Spleen (tissue), 11 donors: Measurements from ENCODE around the gene ENDOV. TPM values are rescaled to one million over a fixed set of nuclear protein-coding genes. Genes with fewer than 3 reads are reported as not detected.

ENCODE experiments used
- DNase-seq: peaks from one replicate; pipeline ENCODE4 v3.0.0-alpha.2; 2020
- H3K27ac ChIP-seq, 8 donors: fragments of 200-600 bp; sonication (generic) in 7 of 8; 1 replicate in 4 of 8; 2 replicates in 4 of 8; pipeline versions ENCODE4 v1.5.0 to v1.8.0; 2016 to 2021; ENCODE audit warnings: inconsistent platforms in 4 of 8, mild to moderate bottlenecking in 4 of 8, moderate library complexity in 1 of 8
- H3K27me3 ChIP-seq, 7 donors: fragments of 200-600 bp; sonication (generic) in 6 of 7; replicated peaks in 1 of 7; 1 replicate in 4 of 7; 2 replicates in 3 of 7; pipeline versions ENCODE4 v1.5.0 to v1.8.0; 2016 to 2021; ENCODE audit warnings: inconsistent platforms in 3 of 7, mild to moderate bottlenecking in 1 of 7
- H3K36me3 ChIP-seq, 6 donors: fragments of 200-600 bp; sonication (generic) in 5 of 6; 1 replicate in 4 of 6; 2 replicates in 2 of 6; pipeline versions ENCODE4 v1.5.0 to v1.8.0; 2016 to 2021; ENCODE audit warnings: inconsistent platforms in 2 of 6
- H3K4me1 ChIP-seq, 6 donors: fragments of 200-600 bp; sonication (generic) in 5 of 6; 1 replicate in 3 of 6; 2 replicates in 3 of 6; pipeline versions ENCODE4 v1.5.0 to v1.8.0; 2016 to 2021; ENCODE audit warnings: inconsistent platforms in 3 of 6
- H3K4me3 ChIP-seq, 8 donors: fragments of 200-600 bp; sonication (generic) in 7 of 8; 1 replicate in 4 of 8; 2 replicates in 4 of 8; pipeline versions ENCODE4 v1.5.0 to v1.8.0; 2016 to 2021; ENCODE audit warnings: inconsistent platforms in 4 of 8, mild to moderate bottlenecking in 4 of 8, moderate library complexity in 2 of 8
- H3K9me3 ChIP-seq, 8 donors: fragments of 200-600 bp; sonication (generic) in 7 of 8; 1 replicate in 4 of 8; 2 replicates in 4 of 8; pipeline versions ENCODE4 v1.5.0 to v1.8.0; 2016 to 2021; ENCODE audit warnings: inconsistent platforms in 4 of 8
- CTCF ChIP-seq, 11 experiments: fragments of 200-600 bp in 7 of 11; fragments of 450-650 bp in 4 of 11; sonication (generic) in 4 of 11; IDR thresholded peaks in 8 of 11; conservative IDR thresholded peaks in 3 of 11; 1 replicate in 7 of 11; 2 replicates in 4 of 11; pipeline versions ENCODE4 v1.4.0 to v1.8.0; 2016 to 2021; ENCODE audit warnings: antibody characterized with exemption in 11 of 11, inconsistent platforms in 4 of 11, mild to moderate bottlenecking in 1 of 11
- POLR2A ChIP-seq, 3 donors: fragments of 450-650 bp; IDR thresholded peaks; one replicate each; pipeline ENCODE4 v1.5.1; 2017; ENCODE audit warnings: antibody characterized with exemption in 3 of 3, mild to moderate bottlenecking in 1 of 3
- POLR2AphosphoS5 ChIP-seq, 3 donors: sonication (generic); formaldehyde crosslinking; IDR thresholded peaks; one replicate each; pipeline ENCODE4 v1.5.1; 2017; ENCODE audit warnings: antibody characterized with exemption in 3 of 3
- WGBS, 5 donors: extraction: QIAGEN DNeasy Blood & Tissue Kit in 3 of 5; methylation state at CpG; one replicate each; pipeline versions ENCODE4 v1.1.5 to v1.1.7; 2013 to 2018; 5-methylcytosine and 5-hydroxymethylcytosine counted together
- intact Hi-C: fragments of 100-400 bp; cut with DNase I; formaldehyde crosslinking; loops from one replicate; pipeline ENCODE4 v1.15.0; 2023; ENCODE audit warnings: low total_unique reads
- polyA plus RNA-seq, 3 donors: library from polyadenylated mRNA; stranded (reverse); fragments of 200-250 nt; gene quantifications; one replicate each; pipeline ENCODE4 v1.2.1, GENCODE V29; 2013
- total RNA-seq, 7 donors: library from RNA; depleted of rRNA in 3 of 7; stranded (reverse); fragments of >200 nt in 3 of 7; fragmentation: NEBNext Ultra II Directional in 4 of 7; extraction: Animal tissue kit (Norgen Biotek cat#: 25700) in 4 of 7; gene quantifications; one replicate each; pipeline versions ENCODE4 v1.1.0 to v1.2.1, GENCODE V29; 2016 to 2021
- donor health status: healthy with polysubstance abuse.
- donor health status: DM: no; HTN: no; CAD: no; lungs with moderate emphysema.
- donor health status: DM: no; HTN: no; CAD: no.
- donor health status: Bipolar disorder and iron deficiency.
- donor health status: healthy.
- donor health status: DM: no; HTN: no; CAD: no.
- donor health status: DM: yes; HTN: yes; CAD: no.

ENDOV gene
- total and polyA plus RNA-seq, 10 donors, result 9.7 to 47.4 (median 23.2) TPM

DNA sequence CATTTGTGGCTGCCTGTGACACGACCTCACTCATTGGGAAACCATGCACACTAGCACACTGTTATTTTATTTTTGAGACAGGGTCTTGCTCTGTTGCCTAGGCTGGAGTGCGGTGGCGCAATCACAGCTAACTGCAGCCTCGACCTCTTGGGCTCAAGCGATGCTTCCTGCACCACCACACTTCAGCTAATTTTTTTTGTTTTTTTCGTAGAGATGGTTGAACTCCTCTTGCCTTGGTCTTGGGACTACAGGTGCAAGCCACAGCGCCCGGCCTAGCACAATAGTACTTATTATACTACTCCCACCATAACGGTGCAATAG is 64.2 kb downstream of the ENDOV start:
- Histone ChIP-seq H3K4me1 (peaks cover 27 to 61% (median 50%) of the 10 kb centered on the region in 6 donors), H3K9me3 (no peaks in the 10 kb centered on the region), H3K4me3 (no peak overlapping the region), H3K36me3 (no peaks in the 10 kb centered on the region), H3K27me3 (peaks cover 15 to 100% (median 83%) of the 10 kb centered on the region in 7 donors), H3K27ac (no peak overlapping the region)
- TF ChIP-seq POLR2A (IDR thresholded peaks at IDR 0.05), result no peak
- no peak for TF ChIP-seq CTCF (IDR thresholded peaks at IDR 0.05 in 8 of 11, conservative IDR thresholded peaks at IDR 0.05 in 3 of 11)
- TF ChIP-seq POLR2AphosphoS5 (IDR thresholded peaks at IDR 0.05), result no peak
- intact Hi-C loops, result no loop called here
- WGBS, 5 donors, result 51 to 66% (median 53%) methylated on average over 9 of the region's 9 CpGs
- no peak for DNase-seq

DNA sequence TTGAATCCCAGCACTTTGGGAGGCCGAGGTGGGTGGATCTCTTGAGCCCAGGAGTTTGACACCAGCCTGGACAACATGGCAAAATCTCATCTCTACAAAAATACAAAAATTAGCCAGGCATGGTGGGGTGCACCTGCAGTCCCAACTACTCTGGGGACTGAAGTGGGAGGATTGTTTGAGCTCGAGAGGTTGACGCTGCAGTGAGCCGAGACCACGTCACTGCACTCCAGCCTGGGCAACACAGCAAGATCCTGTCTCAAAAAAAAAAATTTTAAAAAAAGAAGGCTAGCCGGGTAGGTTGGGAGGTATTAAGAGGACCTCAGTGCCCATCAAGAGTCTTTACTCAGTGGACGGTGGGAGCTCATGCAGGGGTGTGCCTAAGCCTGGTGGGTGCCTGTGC is 65.3 kb downstream of the ENDOV start:
- no peak for DNase-seq
- Histone ChIP-seq H3K36me3 (no peaks in the 10 kb centered on the region), H3K27ac (no peak overlapping the region), H3K4me1 (peaks cover 23 to 50% (median 40%) of the 10 kb centered on the region in 6 donors), H3K4me3 (no peak overlapping the region), H3K27me3 (peaks cover 15 to 98% (median 72%) of the 10 kb centered on the region in 7 donors), H3K9me3 (no peaks in the 10 kb centered on the region)
- 80 to 90% (median 88%) methylated on average over 7 of the region's 7 CpGs for WGBS, 5 donors
- intact Hi-C loops, result no loop called here
- TF ChIP-seq CTCF (IDR thresholded peaks at IDR 0.05 in 8 of 11, conservative IDR thresholded peaks at IDR 0.05 in 3 of 11), result no peak
- TF ChIP-seq POLR2A (IDR thresholded peaks at IDR 0.05), result no peak
- TF ChIP-seq POLR2AphosphoS5 (IDR thresholded peaks at IDR 0.05), result no peak

- peaks cover 0 to under 1% (median 0%) of the 10 kb centered on the region in 8 donors for H3K9me3 ChIP-seq
- DNase-seq, result no peak
- WGBS, 5 donors, result 40 to 46% (median 41%) methylated on average over 13 to 21 of the region's 21 CpGs
- H3K27ac ChIP-seq, result peak overlapping the region in 1 of 8 donors; percentile 14
- H3K4me1 ChIP-seq, result peaks cover 18 to 39% (median 30%) of the 10 kb centered on the region in 6 donors
- no peak for TF ChIP-seq CTCF (IDR thresholded peaks at IDR 0.05 in 8 of 11, conservative IDR thresholded peaks at IDR 0.05 in 3 of 11)
- peak in 2 of 3 donors; percentile 36 to 46 for TF ChIP-seq POLR2AphosphoS5 (IDR thresholded peaks at IDR 0.05)
- no peak for TF ChIP-seq POLR2A (IDR thresholded peaks at IDR 0.05)
- H3K27me3 ChIP-seq, result peaks cover 15 to 98% (median 61%) of the 10 kb centered on the region in 7 donors
- no peaks in the 10 kb centered on the region for H3K36me3 ChIP-seq
- H3K4me3 ChIP-seq, result no peak overlapping the region
- intact Hi-C loops, result no loop called here
Observed at GRCh38 chr17:80481284-80482057, 66.5 kb downstream of the ENDOV start.

- 66 to 89% (median 73%) methylated on average over 4 of the region's 4 CpGs for WGBS, 5 donors
- TF ChIP-seq CTCF (IDR thresholded peaks at IDR 0.05 in 8 of 11, conservative IDR thresholded peaks at IDR 0.05 in 3 of 11) (no peak), POLR2AphosphoS5 (IDR thresholded peaks at IDR 0.05) (no peak), POLR2A (IDR thresholded peaks at IDR 0.05) (no peak)
- H3K36me3 ChIP-seq, result no peaks in the 10 kb centered on the region
- DNase-seq, result peak; percentile 54
- H3K4me1 ChIP-seq, result peaks cover 16 to 34% (median 25%) of the 10 kb centered on the region in 6 donors
- H3K4me3 ChIP-seq, result no peak overlapping the region
- peaks cover 0 to 6% (median 2%) of the 10 kb centered on the region in 8 donors for H3K9me3 ChIP-seq
- peaks cover 15 to 98% (median 61%) of the 10 kb centered on the region in 7 donors for H3K27me3 ChIP-seq
- H3K27ac ChIP-seq, result no peak overlapping the region
- intact Hi-C loops, result no loop called here
Observed at GRCh38 chr17:80482058-80482318, 67.0 kb downstream of the ENDOV start.
